AG10803 (cell line): ENCODE data around the gene SPRED2.

ENCODE experiments used
- DNase-seq: peaks from one replicate; pipeline ENCODE4 v3.0.0; 2010; ENCODE audit warnings: low read depth
- H3K4me3 ChIP-seq: 2 replicates; pipeline ENCODE4 v1.5.1; 2011; ENCODE audit warnings: mild to moderate bottlenecking, low read length, control low read depth
- TF ChIP-seq, protein P1 (sequence below): conservative IDR thresholded peaks from 2 replicates; pipeline ENCODE4 v1.5.1; 2011; ENCODE audit warnings: mild to moderate bottlenecking, low read length, control low read depth, inconsistent platforms

SPRED2 gene

DNA sequence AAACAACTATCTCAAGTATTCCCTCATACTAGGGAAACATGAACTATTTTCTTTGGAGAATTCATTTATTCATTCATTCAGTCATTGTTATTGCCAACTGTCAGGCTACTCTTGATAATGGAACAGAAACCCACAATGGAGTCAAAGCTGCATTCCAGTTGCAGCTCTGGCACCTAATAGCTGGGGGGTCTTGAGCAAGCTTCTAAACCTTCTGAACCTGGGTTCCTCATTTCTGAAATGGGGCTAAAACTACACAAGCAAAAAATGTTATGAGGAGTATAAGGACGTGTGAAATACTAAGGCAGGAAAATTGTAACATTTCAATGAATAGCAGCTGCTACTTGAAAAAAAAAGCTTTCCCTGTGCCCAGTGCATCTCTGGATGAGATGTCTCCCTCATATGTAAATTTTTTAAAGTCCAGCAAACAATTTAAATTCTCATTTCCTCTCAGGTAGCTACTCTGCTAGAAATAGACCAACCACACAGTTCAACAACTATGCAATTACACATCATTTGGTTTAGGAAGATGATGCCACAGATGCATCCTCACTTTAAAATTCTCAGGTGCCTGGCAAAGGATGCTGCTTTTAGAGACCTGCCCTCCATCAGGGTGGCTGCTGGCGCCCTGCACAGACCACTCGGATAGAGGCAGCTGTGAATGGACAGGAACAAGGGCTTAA, 38.5 kb downstream of the SPRED2 start:
- no peak overlapping the region for H3K4me3 ChIP-seq
- TF ChIP-seq, protein P1, sequence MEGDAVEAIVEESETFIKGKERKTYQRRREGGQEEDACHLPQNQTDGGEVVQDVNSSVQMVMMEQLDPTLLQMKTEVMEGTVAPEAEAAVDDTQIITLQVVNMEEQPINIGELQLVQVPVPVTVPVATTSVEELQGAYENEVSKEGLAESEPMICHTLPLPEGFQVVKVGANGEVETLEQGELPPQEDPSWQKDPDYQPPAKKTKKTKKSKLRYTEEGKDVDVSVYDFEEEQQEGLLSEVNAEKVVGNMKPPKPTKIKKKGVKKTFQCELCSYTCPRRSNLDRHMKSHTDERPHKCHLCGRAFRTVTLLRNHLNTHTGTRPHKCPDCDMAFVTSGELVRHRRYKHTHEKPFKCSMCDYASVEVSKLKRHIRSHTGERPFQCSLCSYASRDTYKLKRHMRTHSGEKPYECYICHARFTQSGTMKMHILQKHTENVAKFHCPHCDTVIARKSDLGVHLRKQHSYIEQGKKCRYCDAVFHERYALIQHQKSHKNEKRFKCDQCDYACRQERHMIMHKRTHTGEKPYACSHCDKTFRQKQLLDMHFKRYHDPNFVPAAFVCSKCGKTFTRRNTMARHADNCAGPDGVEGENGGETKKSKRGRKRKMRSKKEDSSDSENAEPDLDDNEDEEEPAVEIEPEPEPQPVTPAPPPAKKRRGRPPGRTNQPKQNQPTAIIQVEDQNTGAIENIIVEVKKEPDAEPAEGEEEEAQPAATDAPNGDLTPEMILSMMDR: no peak
- DNase-seq: no peak

DNA sequence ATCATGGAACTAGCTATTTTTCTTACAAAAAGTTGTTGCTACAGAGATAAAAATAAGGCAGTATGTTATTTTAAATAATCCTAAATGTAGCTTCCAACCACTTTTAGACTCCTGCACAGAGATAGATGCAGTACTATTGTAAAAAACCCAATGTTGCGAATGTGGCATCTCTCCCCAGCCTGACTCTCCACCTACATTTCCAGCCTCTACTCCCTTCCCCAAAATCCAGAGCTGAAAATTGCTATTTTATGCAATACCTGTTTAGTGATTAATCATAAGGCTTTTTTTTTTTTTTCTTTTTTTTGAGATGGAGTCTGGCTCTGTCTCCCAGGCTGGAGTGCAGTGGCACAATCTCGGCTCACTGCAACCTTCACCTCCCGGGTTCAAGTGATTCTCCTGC, 39.4 kb downstream of the SPRED2 start:
- TF ChIP-seq, protein P1: no peak
- no peak overlapping the region for H3K4me3 ChIP-seq

DNA sequence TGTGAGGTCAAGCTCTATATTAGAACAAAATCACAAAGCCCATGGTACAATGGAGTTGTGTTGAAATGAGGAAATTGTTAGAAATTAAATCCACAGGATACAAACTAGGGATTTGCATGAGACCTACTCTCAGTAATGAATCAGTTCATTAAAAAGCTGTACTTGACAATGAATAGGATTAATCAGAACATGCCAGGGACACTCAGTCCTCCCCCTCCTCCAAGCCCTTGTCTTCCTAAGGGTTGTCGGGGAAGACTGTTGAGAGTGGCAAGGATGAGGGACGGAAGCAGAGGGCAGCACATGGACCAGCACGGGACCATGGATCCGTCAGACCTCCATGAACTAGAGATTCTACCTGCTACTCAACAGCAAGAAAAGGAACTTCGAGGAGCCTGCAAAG, 39.8 kb downstream of the SPRED2 start:
- no peak overlapping the region for H3K4me3 ChIP-seq
- TF ChIP-seq, protein P1: no peak
- DNase-seq: no peak

More for the DNA sequence above, 39.4 kb downstream of the SPRED2 start:
- DNase-seq: no peak

DNA sequence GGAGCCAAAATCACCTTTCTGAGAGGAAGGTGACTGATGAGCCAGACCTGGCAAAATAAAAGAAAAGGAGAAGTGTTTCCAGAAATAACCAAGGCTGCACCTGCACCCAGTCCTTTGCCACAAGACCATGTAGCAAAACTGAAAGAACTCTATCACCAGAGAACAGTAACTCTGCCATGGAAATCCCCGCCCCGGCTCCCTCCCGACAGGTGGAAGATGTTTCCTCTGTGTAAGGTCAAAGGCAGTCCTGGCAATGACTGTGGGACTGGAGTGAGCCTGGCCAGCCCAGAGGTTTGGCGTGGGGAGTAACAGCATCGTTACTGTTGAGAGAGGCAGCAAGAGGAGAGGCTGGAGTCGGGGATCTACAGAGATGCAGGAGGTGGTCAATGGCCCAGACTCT, 42.3 kb downstream of the SPRED2 start:
- TF ChIP-seq, protein P1: no peak
- no peak for DNase-seq
- no peak overlapping the region for H3K4me3 ChIP-seq

DNA sequence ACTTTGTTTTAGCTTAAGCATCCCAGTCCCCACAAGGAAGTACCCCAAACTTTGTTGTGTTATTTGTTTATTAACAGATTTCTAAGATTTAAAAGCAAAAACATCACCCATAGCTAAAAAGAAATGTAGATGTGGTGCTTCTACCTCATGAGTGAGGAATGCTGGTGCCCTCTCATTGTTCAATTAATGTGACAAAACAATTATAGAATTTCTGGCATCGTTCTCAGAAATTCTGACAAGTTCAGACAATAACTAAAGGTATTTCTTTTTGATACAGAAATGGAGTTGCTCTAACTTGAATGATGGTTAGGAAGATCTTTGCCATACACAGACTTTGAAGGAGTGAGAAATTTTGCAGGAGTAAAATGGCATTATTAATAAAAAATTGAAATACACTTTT, 42.9 kb downstream of the SPRED2 start:
- DNase-seq: no peak
- TF ChIP-seq, protein P1: no peak

DNA sequence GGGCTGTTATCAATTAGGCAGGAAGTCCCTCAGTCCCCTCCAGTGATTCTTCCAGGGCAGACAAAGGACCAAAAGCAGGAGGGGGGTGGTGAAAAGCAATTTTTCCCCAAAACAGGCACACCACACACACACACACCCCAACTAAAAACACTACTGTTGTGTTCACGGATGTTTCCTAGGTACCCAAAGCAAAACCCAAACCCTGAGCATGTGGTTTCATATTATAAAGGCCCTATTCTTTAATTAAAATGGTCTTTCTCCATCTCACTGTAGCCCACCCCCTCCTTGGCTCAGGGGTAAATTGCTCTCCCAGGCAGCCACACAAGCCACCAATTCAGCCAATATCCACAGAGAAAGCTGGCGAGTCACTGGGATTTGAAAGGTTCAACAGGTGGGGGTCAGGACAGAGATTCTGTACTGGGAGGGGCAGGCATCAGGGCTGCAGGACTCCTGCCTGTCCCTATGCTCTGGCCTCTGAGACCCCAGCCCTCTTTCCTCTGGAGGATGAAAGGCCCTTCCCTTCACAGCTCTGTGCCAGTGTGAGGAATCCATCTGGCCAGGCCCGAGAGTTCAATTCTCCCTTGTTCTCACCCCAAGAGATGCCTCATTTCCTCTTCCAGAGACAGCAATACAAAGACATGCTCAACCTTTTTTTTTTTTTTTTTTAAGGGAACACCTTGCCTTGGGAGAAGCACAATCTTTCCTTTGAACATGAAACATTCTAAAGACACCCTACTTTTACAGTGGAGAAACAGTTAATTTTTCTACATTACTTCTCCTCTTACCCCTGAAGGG, 43.6 kb downstream of the SPRED2 start:
- TF ChIP-seq, protein P1: no peak
- DNase-seq: no peak
- H3K4me3 ChIP-seq: no peak overlapping the region

More for the DNA sequence above, 42.9 kb downstream of the SPRED2 start:
- no peak overlapping the region for H3K4me3 ChIP-seq
